CD4-positive, alpha-beta T cell treated with Interleukin-15 for 4 hours (primary cell): ENCODE measurements around the gene TIPRL.

Source experiments
- DNase-seq: peaks from one replicate; pipeline ENCODE4 v3.0.0-alpha.2; 2020; ENCODE audit warnings: low spot score

The TIPRL gene

GRCh38 chr1:168216171-168216570 is 37.4 kb downstream of the TIPRL start:
- no peak for DNase-seq

- no peak for DNase-seq
Observed at GRCh38 chr1:168217664-168218063, 38.9 kb downstream of the TIPRL start.

DNA sequence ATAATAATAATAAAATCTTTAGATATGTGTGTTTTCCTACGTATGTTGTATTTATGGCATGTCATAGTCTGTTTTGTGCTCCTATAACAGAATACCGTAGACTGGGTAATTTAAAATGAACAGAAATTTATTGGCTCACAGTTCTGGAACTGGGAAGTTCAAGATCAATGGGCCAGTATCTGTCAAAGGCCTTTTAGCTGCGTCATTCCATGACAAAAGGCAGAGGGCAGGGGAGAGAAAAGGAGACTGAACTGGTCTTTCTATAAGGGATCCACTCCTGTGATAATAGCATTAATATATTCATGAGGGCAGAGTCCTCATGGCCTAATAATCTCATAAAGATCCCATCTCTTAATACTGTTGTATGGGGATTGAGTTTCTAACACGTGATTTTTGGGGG is 39.9 kb downstream of the TIPRL start:
- DNase-seq: no peak

- DNase-seq: no peak
Observed at GRCh38 chr1:168220470-168220871, 41.7 kb downstream of the TIPRL start.

DNA sequence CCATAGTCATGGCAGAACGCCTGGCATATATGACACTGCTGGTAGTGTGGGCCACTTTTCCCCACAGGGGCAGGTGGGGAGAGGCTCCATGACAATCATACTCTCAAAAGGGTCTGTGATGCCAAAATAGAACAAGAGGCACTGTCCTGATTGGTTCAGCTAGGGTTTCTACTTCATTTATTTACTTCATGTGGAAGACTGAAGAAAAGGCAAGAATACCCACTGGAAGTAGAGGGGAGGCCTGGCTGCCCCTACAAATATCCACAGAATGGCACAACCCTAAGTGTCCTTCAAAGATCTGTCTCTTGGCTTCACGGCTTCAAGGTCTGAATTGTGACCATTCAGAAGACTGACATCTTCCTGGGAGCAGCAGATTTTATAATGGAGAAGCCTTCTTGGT is 42.5 kb downstream of the TIPRL start:
- DNase-seq: no peak

- DNase-seq: no peak
Observed at GRCh38 chr1:168223261-168223660, 44.5 kb downstream of the TIPRL start.

DNA sequence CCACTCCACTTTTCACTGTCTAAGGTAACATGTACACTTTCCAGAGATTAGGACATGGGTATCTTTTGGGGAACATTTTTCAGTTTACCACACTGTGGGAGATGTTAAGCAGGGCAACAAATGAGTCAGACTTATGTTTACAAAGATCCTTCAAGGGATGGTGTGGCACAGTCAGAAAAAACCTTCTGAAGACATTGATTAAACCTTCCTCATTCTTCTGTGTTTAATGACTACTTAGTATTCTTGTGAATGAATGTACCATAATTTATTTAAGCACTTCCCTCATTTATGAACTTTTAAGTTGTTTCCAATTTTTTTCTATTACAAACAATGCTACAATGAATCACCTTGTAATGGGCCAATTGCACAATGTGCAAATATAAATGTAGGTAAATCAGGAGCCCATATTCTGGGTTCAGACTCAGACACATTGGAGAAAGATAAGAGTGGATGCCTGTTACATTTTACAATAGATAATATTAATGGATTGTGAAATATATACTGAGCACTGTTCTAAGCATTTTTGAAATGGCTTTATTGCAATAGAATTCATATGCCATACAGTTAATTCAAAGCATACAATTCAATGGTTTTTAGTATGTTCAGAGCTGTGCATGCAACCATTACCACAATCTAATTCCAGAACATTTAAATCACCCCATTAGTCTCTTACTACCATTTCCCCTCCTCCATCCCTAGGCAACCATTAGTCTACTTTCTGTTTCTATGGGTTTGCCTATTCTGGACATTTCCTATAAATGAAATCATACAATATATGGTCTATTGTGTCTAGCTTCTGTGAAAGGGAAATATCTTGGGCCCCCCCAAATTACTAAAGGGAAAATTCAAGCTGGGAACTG is 45.1 kb downstream of the TIPRL start:
- DNase-seq: no peak

- no peak for DNase-seq
Observed at GRCh38 chr1:168224991-168225390, 46.2 kb downstream of the TIPRL start.

GRCh38 chr1:168225476-168226190 is 46.9 kb downstream of the TIPRL start, which contains the start of gene SFT2D2:
SFT2D2 (plus strand) TSS chr1:168226004; CDS start chr1:168226080, 76 bp downstream.
- DNase-seq: peak; percentile 72

- no peak for DNase-seq
Observed at GRCh38 chr1:168227620-168228019, 48.9 kb downstream of the TIPRL start.

- DNase-seq: no peak
Observed at GRCh38 chr1:168229893-168230292, 51.1 kb downstream of the TIPRL start.

- no peak for DNase-seq
Observed at GRCh38 chr1:168230709-168231108, 51.9 kb downstream of the TIPRL start.

DNA sequence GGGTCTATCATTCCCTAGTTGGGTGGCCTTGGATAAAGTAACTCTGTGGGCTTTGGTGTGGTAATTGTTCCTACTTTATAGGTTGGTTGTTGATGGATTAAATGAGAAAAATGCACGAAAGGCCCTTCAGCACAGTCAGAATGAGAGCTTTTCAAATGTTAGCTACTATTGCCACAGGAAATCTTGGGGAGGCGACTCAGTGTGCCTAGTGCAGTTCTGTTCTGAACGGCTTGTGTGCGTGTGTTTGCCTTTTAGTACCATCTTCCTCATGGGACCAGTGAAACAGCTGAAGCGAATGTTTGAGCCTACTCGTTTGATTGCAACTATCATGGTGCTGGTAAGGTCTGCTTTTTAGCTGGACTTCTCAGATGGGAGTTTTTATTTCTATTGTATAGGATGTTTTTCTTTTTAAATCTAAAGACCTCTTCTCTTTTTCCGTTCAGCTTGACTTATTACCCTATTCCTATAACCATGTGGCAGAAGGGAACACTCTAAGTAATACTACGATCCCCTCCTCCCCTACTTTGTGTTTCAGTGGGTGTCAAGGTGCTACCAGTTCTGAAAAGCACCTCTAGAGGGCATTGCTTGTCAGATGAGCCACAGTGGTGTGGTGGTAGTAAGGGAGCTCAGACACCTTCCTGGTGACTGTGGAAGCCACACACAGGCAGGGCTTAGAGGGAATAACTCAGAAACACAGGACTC is 56.2 kb downstream of the TIPRL start:
- DNase-seq: peak; percentile 54

DNA sequence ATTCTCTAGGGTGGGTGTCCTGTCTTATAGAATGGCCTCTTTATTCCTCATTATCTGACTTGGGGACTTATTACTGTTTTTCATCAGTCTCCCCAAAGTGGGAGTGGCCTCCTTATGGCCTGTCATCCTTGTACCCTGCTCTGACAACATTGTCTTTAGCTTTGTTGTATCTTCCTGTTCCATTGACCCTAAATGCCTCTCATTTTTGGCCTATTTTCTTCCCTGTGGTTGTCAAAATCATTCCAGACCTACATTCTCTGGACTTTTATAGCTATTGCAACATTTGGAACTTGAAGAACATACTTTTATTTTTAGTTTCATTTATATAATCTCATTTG is 56.8 kb downstream of the TIPRL start:
- DNase-seq: no peak

DNA sequence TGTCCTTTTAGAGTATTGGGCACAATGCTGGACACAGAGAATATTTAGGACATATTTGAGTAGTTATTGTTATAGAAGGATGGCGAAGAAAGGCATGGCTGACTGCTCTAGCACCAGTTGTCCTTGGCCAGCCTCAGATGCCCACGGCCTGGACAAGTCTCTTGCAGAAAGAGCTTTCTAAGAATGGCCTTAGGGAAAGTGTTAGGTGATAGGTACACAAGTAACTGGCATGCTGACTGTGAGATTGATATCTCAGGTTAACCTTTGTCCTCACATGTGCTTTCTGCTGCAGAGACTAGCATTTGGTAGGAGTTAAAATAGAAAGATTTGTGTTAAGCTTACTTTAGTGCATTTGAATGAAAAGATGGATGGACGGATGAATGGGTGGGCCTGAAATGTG is 57.2 kb downstream of the TIPRL start:
- no peak for DNase-seq

GRCh38 chr1:168236836-168237611 is 58.3 kb downstream of the TIPRL start:
- DNase-seq: no peak

GRCh38 chr1:168243198-168243597 is 64.4 kb downstream of the TIPRL start:
- no peak for DNase-seq

- DNase-seq: no peak
Observed at GRCh38 chr1:168243636-168244212, 65.0 kb downstream of the TIPRL start.

- DNase-seq: no peak
Observed at GRCh38 chr1:168245042-168245441, 66.3 kb downstream of the TIPRL start.

DNA sequence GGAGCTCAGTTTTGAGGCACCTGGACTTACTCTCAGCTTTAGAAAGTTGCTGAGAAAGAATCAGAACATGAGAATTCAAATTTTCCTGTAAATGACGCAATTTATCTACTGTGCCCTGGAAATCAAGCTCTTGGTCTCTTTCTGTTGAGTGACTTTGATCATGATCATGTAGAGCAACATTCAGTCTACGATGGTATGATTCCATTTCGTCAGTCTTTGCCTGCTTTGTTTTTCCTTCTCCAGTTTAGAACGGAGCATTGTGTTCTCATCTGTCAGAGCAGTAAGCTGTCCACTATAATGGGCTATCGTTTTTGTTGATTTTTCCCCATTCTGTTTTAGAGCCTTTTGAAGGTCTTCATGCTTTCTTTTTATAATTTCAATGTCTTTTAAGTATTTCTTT is 67.7 kb downstream of the TIPRL start:
- DNase-seq: no peak
